ENCODE measurements around the gene LRPAP1. TPM values are rescaled to one million over a fixed set of nuclear protein-coding genes. Genes with fewer than 3 reads are reported as not detected.

The LRPAP1 gene
- total and polyA plus RNA-seq, 10 of the 15 experiments (the other 5 are each of a cell fraction or from before 2014, with no cell fraction given) = 1.0 to 100 (median 51.1) TPM

- no peak for TF ChIP-seq ATF2 (IDR thresholded peaks at IDR 0.05; ENCODE audit: low read length)
- TF ChIP-seq ETV6 (conservative IDR thresholded peaks at IDR 0.05 in 1 of 2, IDR thresholded peaks at IDR 0.05 in 1 of 2; ENCODE audit: borderline replicate concordance in 1 of 2, low read depth in 1 of 2) = no peak
- no peak for TF ChIP-seq CHD2 (IDR thresholded peaks at IDR 0.05; ENCODE audit: borderline replicate concordance, low read depth, low read length)
- no peak for TF ChIP-seq PKNOX1 (IDR thresholded peaks at IDR 0.05)
- no peak for TF ChIP-seq KAT2A (conservative IDR thresholded peaks at IDR 0.05; ENCODE audit: control insufficient read depth, low read depth, low read length)
- no peak for TF ChIP-seq KLF5 (IDR thresholded peaks at IDR 0.05; ENCODE audit: partially characterized antibody)
- TF ChIP-seq TCF12 (IDR thresholded peaks at IDR 0.05; ENCODE audit: low read depth, low read length) = no peak
- TF ChIP-seq CBX3 (IDR thresholded peaks at IDR 0.05; ENCODE audit: borderline replicate concordance, low read depth) = no peak
- no peak for TF ChIP-seq E2F8 (IDR thresholded peaks at IDR 0.05; ENCODE audit: low read depth, partially characterized antibody)
- no peak for TF ChIP-seq NBN (IDR thresholded peaks at IDR 0.05)
- no peak for TF ChIP-seq SIN3A (IDR thresholded peaks at IDR 0.05; ENCODE audit: low read depth, low read length)
- TF ChIP-seq POLR2A (IDR thresholded peaks at IDR 0.05; ENCODE audit: low read depth, low read length) = no peak
Measured at GRCh38 chr4:3530663-3531254, 1.5 kb downstream of the LRPAP1 start (continued).

All from GM12878 (cell line).